ENCODE data around the gene STAM.
A peak's percentile ranks its signal among the peaks of the same experiment; 100 is the strongest.
"Not testable (repeated sequence)": the region's sequence is repeated elsewhere in the genome, so short reads cannot be mapped to it uniquely, and the experiment has no call there.

STAM gene

GRCh38 chr10:17643755-17644484, at the start of gene STAM:
TSS of gene STAM (plus strand) at chr10:17644151. CDS start at chr10:17644340, 189 bp downstream.
- DNase-seq: peak; percentile 96

- no peak for DNase-seq
Measured at GRCh38 chr10:17597386-17597785, 46.6 kb upstream of the STAM start.

GRCh38 chr10:17599089-17599488, 44.9 kb upstream of the STAM start:
- DNase-seq: peak; percentile 9

GRCh38 chr10:17605936-17606335, 38.0 kb upstream of the STAM start:
- DNase-seq: no peak

- no peak for DNase-seq
Measured at GRCh38 chr10:17606547-17607040, 37.4 kb upstream of the STAM start.

GRCh38 chr10:17607060-17607459, 36.9 kb upstream of the STAM start:
- DNase-seq: no peak

GRCh38 chr10:17607603-17608332, 36.2 kb upstream of the STAM start:
- DNase-seq: peak; percentile 26

GRCh38 chr10:17609523-17610079, 34.4 kb upstream of the STAM start:
- DNase-seq: no peak

GRCh38 chr10:17616403-17617030, 27.4 kb upstream of the STAM start:
- DNase-seq: no peak

- DNase-seq: peak; percentile 52
Measured at GRCh38 chr10:17617031-17617911, 26.7 kb upstream of the STAM start, which contains the start of gene HACD1. TSS of gene HACD1 (minus strand) at chr10:17617374. CDS start at chr10:17617339, 35 bp downstream.

GRCh38 chr10:17622061-17622460, 21.9 kb upstream of the STAM start:
- no peak for DNase-seq

GRCh38 chr10:17624996-17625395, 19.0 kb upstream of the STAM start:
- DNase-seq: no peak

- DNase-seq: no peak
Measured at GRCh38 chr10:17626656-17627055, 17.3 kb upstream of the STAM start.

GRCh38 chr10:17632590-17632989, 11.4 kb upstream of the STAM start:
- DNase-seq: not testable (repeated sequence)

- DNase-seq: no peak
Measured at GRCh38 chr10:17633353-17633752, 10.6 kb upstream of the STAM start.

GRCh38 chr10:17637869-17638268, 6.1 kb upstream of the STAM start:
- DNase-seq: no peak

GRCh38 chr10:17640331-17640816, 3.6 kb upstream of the STAM start:
- no peak for DNase-seq

GRCh38 chr10:17643339-17643754, 604 bp upstream of the STAM start:
- DNase-seq: no peak

- DNase-seq: no peak
Measured at GRCh38 chr10:17644485-17644943, 563 bp downstream of the STAM start.

- no peak for DNase-seq
Measured at GRCh38 chr10:17645621-17646345, 1.8 kb downstream of the STAM start.

GRCh38 chr10:17647326-17647725, 3.4 kb downstream of the STAM start:
- no peak for DNase-seq
